GM23338 (cell line): Measurements from ENCODE around the gene LRP11. TPM values are rescaled to one million over a fixed set of nuclear protein-coding genes. Genes with fewer than 3 reads are reported as not detected.

Experiments
- ATAC-seq: fragments of 200-7000 bp; cut with Tn5 transposase; 3 replicates; pipeline ENCODE4 v1.9.1; 2020
- DNase-seq: peaks from one replicate; pipeline ENCODE4 v3.0.0-alpha.2; 2015; ENCODE audit warnings: low spot score
- H2AFZ ChIP-seq: fragments of 200-600 bp; sonication (generic); 2 replicates; pipeline ENCODE4 v1.8.0; 2016; ENCODE audit warnings: antibody characterized with exemption, mild to moderate bottlenecking, moderate library complexity
- H3F3A ChIP-seq: fragments of 200-600 bp; sonication (generic); replicated peaks from 2 replicates; pipeline ENCODE4 v1.8.0; 2017; ENCODE audit warnings: antibody characterized with exemption, mixed run types, low read depth
- H3K27ac ChIP-seq: fragments of 200-600 bp; sonication (generic); 2 replicates; pipeline ENCODE4 v1.6.1; 2016; ENCODE audit warnings: low read depth
- H3K27me3 ChIP-seq: fragments of 200-600 bp; sonication (generic); 2 replicates; pipeline ENCODE4 v1.8.0; 2016; ENCODE audit warnings: mild to moderate bottlenecking, mixed run types, moderate library complexity; ENCODE audit not compliant: insufficient read depth
- H3K36me3 ChIP-seq: fragments of 200-600 bp; sonication (generic); 2 replicates; pipeline ENCODE4 v1.8.0; 2016; ENCODE audit warnings: mild to moderate bottlenecking; ENCODE audit not compliant: insufficient read depth
- H3K4me1 ChIP-seq: fragments of 200-600 bp; sonication (generic); 2 replicates; pipeline ENCODE4 v1.8.0; 2016; ENCODE audit warnings: mild to moderate bottlenecking, moderate library complexity; ENCODE audit not compliant: insufficient read depth
- H3K4me2 ChIP-seq: fragments of 200-600 bp; sonication (generic); 2 replicates; pipeline ENCODE4 v1.7.1; 2017; ENCODE audit warnings: mixed run types
- H3K4me3 ChIP-seq: fragments of 200-600 bp; sonication (generic); 2 replicates; pipeline ENCODE4 v1.6.1; 2016; ENCODE audit warnings: mixed run types
- H3K79me2 ChIP-seq: fragments of 200-600 bp; sonication (generic); replicated peaks from 2 replicates; pipeline ENCODE4 v1.8.0; 2017; ENCODE audit warnings: mild to moderate bottlenecking; ENCODE audit not compliant: insufficient read depth
- H3K9me2 ChIP-seq: fragments of 200-600 bp; sonication (generic); 2 replicates; pipeline ENCODE4 v1.8.0; 2017; ENCODE audit not compliant: insufficient read depth
- H4K20me1 ChIP-seq: fragments of 200-600 bp; sonication (generic); replicated peaks from 2 replicates; pipeline ENCODE4 v1.8.0; 2017; ENCODE audit warnings: mild to moderate bottlenecking; ENCODE audit not compliant: insufficient read depth
- H3K27ac Mint-ChIP-seq: 2 replicates; pipeline ENCODE4 v1.8.0; 2020; ENCODE audit warnings: inconsistent platforms, mild to moderate bottlenecking, moderate library complexity, mixed read lengths
- H3K27me3 Mint-ChIP-seq: 3 replicates; pipeline ENCODE4 v1.8.0; 2022; ENCODE audit warnings: low read depth, mild to moderate bottlenecking, moderate library complexity, mixed read lengths, inconsistent platforms; ENCODE audit not compliant: insufficient read depth, poor library complexity
- H3K36me3 Mint-ChIP-seq: 3 replicates; pipeline ENCODE4 v1.8.0; 2021; ENCODE audit warnings: low read depth, mild to moderate bottlenecking, inconsistent platforms, moderate library complexity, mixed read lengths
- H3K4me1 Mint-ChIP-seq: 3 replicates; pipeline ENCODE4 v1.8.0; 2020; ENCODE audit warnings: mild to moderate bottlenecking, inconsistent platforms, mixed read lengths
- H3K4me3 Mint-ChIP-seq: 3 replicates; pipeline ENCODE4 v1.8.0; 2021; ENCODE audit warnings: moderate library complexity, mild to moderate bottlenecking, inconsistent platforms, mixed read lengths
- H3K9me3 Mint-ChIP-seq: 3 replicates; pipeline ENCODE4 v1.8.0; 2020; ENCODE audit warnings: moderate library complexity, mild to moderate bottlenecking, inconsistent platforms, mixed read lengths
- CREB1 ChIP-seq: fragments of 250-450 bp; sonication (Bioruptor Pico); IDR thresholded peaks from 2 replicates; pipeline ENCODE4 v1.5.0; 2020; ENCODE audit warnings: low read depth, mild to moderate bottlenecking, moderate library complexity
- CTCF ChIP-seq, 2 experiments: fragments of 200-600 bp in 1 of 2; sonication (generic) in 1 of 2; conservative IDR thresholded peaks; 2 replicates each; pipeline versions ENCODE4 v1.5.1 to v1.6.1; 2016 to 2017; ENCODE audit warnings: antibody characterized with exemption in 2 of 2, low read depth in 2 of 2, mild to moderate bottlenecking in 2 of 2, moderate library complexity in 1 of 2
- ETS1 ChIP-seq: IDR thresholded peaks from 2 replicates; pipeline ENCODE4 v1.6.1; 2016; ENCODE audit warnings: antibody characterized with exemption
- EZH2 ChIP-seq: fragments of 200-600 bp; sonication (generic); IDR thresholded peaks from one replicate; pipeline ENCODE4 v1.8.0; 2017; ENCODE audit warnings: antibody characterized with exemption, mild to moderate bottlenecking, low read depth; ENCODE audit not compliant: unreplicated experiment
- JUNB ChIP-seq: IDR thresholded peaks from one replicate; pipeline ENCODE4 v1.6.1; 2016; ENCODE audit warnings: antibody characterized with exemption; ENCODE audit not compliant: unreplicated experiment
- NANOG ChIP-seq: IDR thresholded peaks from 2 replicates; pipeline ENCODE4 v1.6.1; 2016; ENCODE audit warnings: antibody characterized with exemption, borderline replicate concordance
- POLR2AphosphoS5 ChIP-seq: IDR thresholded peaks from 2 replicates; pipeline ENCODE4 v1.6.1; 2016; ENCODE audit warnings: antibody characterized with exemption, low read depth
- REST ChIP-seq: IDR thresholded peaks from one replicate; pipeline ENCODE4 v1.6.1; 2018; ENCODE audit warnings: antibody characterized with exemption; ENCODE audit not compliant: unreplicated experiment
- STAT1 ChIP-seq: IDR thresholded peaks from one replicate; pipeline ENCODE4 v1.6.1; 2016; ENCODE audit warnings: antibody characterized with exemption; ENCODE audit not compliant: unreplicated experiment
- ZNF114 ChIP-seq: fragments of 250-450 bp; sonication (Bioruptor Pico); IDR thresholded peaks from 2 replicates; pipeline ENCODE4 v1.5.0; 2020; ENCODE audit warnings: mild to moderate bottlenecking, moderate library complexity
- ZNF331 ChIP-seq: fragments of 250-450 bp; sonication (Bioruptor Pico); IDR thresholded peaks from 2 replicates; pipeline ENCODE4 v1.5.0; 2020; ENCODE audit warnings: low read depth, mild to moderate bottlenecking, moderate library complexity
- ZNF462 ChIP-seq: fragments of 250-450 bp; sonication (Bioruptor Pico); IDR thresholded peaks from 2 replicates; pipeline ENCODE4 v1.5.0; 2020; ENCODE audit warnings: mild to moderate bottlenecking, moderate library complexity
- polyA plus RNA-seq: library from polyadenylated mRNA; unstranded; fragments of >200 nt; fragmentation: Nextera tagmentation; extraction: Ambion mirVana; gene quantifications from 2 replicates; pipeline ENCODE4 v1.2.1, GENCODE V29; 2016
- total RNA-seq: library from RNA; depleted of rRNA; stranded (reverse); fragments of >200 nt; shearing (Covaris generic); gene quantifications from 2 replicates; pipeline ENCODE4 v1.2.3, GENCODE V29; 2014

LRP11 gene
- total and polyA plus RNA-seq, 2 experiments from 2014 or later, result 10.8 to 37.1 TPM

GRCh38 chr6:149833651-149834050 is 30.5 kb downstream of the LRP11 start (continued):
- TF ChIP-seq ZNF462 (CRISPR knock-in tag), result no peak

- Histone ChIP-seq H3K27ac (no peak overlapping the region), H3K4me3 (no peak overlapping the region), H3F3A (no peaks in the 10 kb centered on the region), H3K79me2 (no peaks in the 10 kb centered on the region), H4K20me1 (no peaks in the 10 kb centered on the region; the same call in 1 of the 2 replicates), H3K9me2 (no peaks in the 10 kb centered on the region), H3K27me3 (no peaks in the 10 kb centered on the region), H3K4me1 (no peaks in the 10 kb centered on the region), H3K36me3 (no peaks in the 10 kb centered on the region), H3K4me2 (no peak overlapping the region), H2AFZ (no peak overlapping the region)
- Mint-ChIP-seq H3K27ac (no peak overlapping the region), H3K9me3 (0 out of 3 replicates have a peak, but pooled peaks cover 4% of the 10 kb centered on the region), H3K4me1 (no peaks in the 10 kb centered on the region), H3K4me3 (no peak overlapping the region), H3K36me3 (no peaks in the 10 kb centered on the region; the same call in 2 of the 3 replicates), H3K27me3 (no peaks in the 10 kb centered on the region)
- ATAC-seq, result no peak
- no peak for DNase-seq
- TF ChIP-seq ZNF331, result no peak
- no peak for TF ChIP-seq CREB1 (CRISPR knock-in tag)
- no peak for TF ChIP-seq NANOG
- no peak for TF ChIP-seq ZNF114 (CRISPR knock-in tag)
- TF ChIP-seq EZH2, result no peak
- TF ChIP-seq CTCF (conservative IDR thresholded peaks at IDR 0.05; ENCODE audit: low read depth in 2 of 2), result no peak
- no peak for TF ChIP-seq POLR2AphosphoS5
- TF ChIP-seq REST, result no peak
- no peak for TF ChIP-seq JUNB
- no peak for TF ChIP-seq ETS1
- TF ChIP-seq STAT1, result no peak
These were observed 32.8 kb downstream of the LRP11 start for GRCh38 chr6:149831308-149831820.
